Esophagus muscularis mucosa (tissue), 4 donors: Measurements from ENCODE around the gene ITGAL. TPM values are rescaled to one million over a fixed set of nuclear protein-coding genes. Genes with fewer than 3 reads are reported as not detected.
"Not testable (repeated sequence)": the region's sequence is repeated elsewhere in the genome, so short reads cannot be mapped to it uniquely, and the experiment has no call there.

ENCODE experiments used
- DNase-seq: peaks from one replicate; pipeline ENCODE4 v3.0.0-alpha.2; 2017; ENCODE audit errors: extremely low spot score
- H3K27ac ChIP-seq, 4 donors: fragments of 200-600 bp; sonication (generic); replicated peaks in 1 of 4; 1 replicate in 3 of 4; 2 replicates in 1 of 4; pipeline ENCODE4 v1.5.1; 2016 to 2019; ENCODE audit warnings: mild to moderate bottlenecking in 1 of 4
- H3K27me3 ChIP-seq, 4 donors: fragments of 200-600 bp; sonication (generic); one replicate each; pipeline versions ENCODE4 v1.5.1 to v1.6.0; 2016 to 2019
- H3K36me3 ChIP-seq, 4 donors: fragments of 200-600 bp; sonication (generic); one replicate each; pipeline ENCODE4 v1.5.1; 2016 to 2019
- H3K4me1 ChIP-seq, 4 donors: fragments of 200-600 bp; sonication (generic); one replicate each; pipeline ENCODE4 v1.5.1; 2016 to 2019
- H3K4me3 ChIP-seq, 4 donors: fragments of 200-600 bp; sonication (generic); 1 replicate in 2 of 4; 2 replicates in 2 of 4; pipeline ENCODE4 v1.5.1; 2016 to 2019; ENCODE audit warnings: mild to moderate bottlenecking in 4 of 4, moderate library complexity in 1 of 4
- H3K9me3 ChIP-seq, 4 donors: fragments of 200-600 bp; sonication (generic); 1 replicate in 3 of 4; 2 replicates in 1 of 4; pipeline ENCODE4 v1.5.1; 2016 to 2019
- EP300 ChIP-seq: sonication (generic); formaldehyde crosslinking; IDR thresholded peaks from one replicate; pipeline ENCODE4 v1.6.1; 2017; ENCODE audit warnings: antibody characterized with exemption
- POLR2A ChIP-seq: fragments of 450-650 bp; IDR thresholded peaks from one replicate; pipeline ENCODE4 v1.6.1; 2017; ENCODE audit warnings: antibody characterized with exemption, moderate library complexity, mild to moderate bottlenecking, low read depth
- POLR2AphosphoS5 ChIP-seq, 2 donors: sonication (generic); formaldehyde crosslinking; IDR thresholded peaks; one replicate each; pipeline ENCODE4 v1.6.1; 2017; ENCODE audit warnings: antibody characterized with exemption in 2 of 2
- WGBS: methylation state at CpG from one replicate; pipeline ENCODE4 v1.1.5; 2018; 5-methylcytosine and 5-hydroxymethylcytosine counted together
- intact Hi-C: fragments of 100-400 bp; cut with DNase I; formaldehyde crosslinking; loops from one replicate; pipeline ENCODE4 v1.15.1; 2023
- total RNA-seq, 4 donors: library from RNA; depleted of rRNA; stranded (reverse); fragments of >200 nt; gene quantifications; one replicate each; pipeline versions ENCODE4 v1.1.0 to v1.2.1, GENCODE V29; 2016
- TF ChIP-seq, protein P1 (sequence below), 3 experiments: fragments of 200-600 bp in 2 of 3; fragments of 450-650 bp in 1 of 3; sonication (generic) in 2 of 3; IDR thresholded peaks; one replicate each; pipeline ENCODE4 v1.5.1; 2017 to 2019; ENCODE audit warnings: antibody characterized with exemption in 3 of 3, mild to moderate bottlenecking in 2 of 3, moderate library complexity in 1 of 3

The ITGAL gene
- total RNA-seq, 4 donors from 2014 or later: 1.5 to 2.7 (median 2.5) TPM

DNA sequence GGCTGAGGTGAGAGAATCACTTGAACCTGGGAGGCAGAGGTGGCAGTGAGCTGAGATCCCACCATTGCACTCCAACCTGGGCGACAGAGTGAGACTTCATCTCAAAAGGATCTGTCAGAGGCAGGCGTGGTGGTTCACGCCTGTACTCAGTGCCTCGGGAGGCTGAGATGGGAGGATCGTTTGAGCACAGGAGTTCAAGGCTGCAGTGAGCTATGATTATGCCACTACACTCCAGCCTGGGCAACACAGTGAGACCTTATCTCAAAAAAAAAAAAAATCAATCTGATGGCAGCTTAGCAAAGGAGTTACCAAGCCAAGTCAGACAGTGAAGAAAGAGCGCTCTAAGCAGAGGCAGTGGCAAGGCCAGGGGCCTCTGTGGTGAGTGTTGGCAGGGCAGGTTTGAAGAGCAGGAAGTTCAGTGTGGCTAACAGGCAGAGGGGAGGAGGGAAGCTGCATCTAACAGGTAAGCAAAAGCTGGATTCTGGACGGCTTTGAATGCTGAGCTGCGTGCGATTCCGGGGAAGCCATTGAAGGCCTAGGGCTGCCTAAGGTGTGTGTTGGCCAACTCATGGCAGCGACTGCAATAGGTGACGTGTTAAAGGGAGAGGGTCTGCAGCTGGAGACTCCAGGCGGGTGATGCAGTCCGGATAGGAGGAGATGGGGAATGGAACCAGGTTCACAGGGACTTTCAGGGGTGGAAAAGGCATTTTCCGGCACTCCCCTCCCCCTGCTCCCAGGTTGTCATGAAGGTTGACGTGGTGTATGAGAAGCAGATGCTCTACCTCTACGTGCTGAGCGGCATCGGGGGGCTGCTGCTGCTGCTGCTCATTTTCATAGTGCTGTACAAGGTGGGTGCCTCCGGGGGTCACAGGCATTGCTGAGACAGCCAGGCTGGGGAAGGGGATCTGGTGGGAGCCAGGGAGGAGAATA lies 46.8 kb downstream of the ITGAL start:
- WGBS: 83% methylated on average over 20 of the region's 20 CpGs
- no peak for TF ChIP-seq POLR2AphosphoS5 (IDR thresholded peaks at IDR 0.05)
- no peak for TF ChIP-seq POLR2A
- TF ChIP-seq EP300: no peak
- TF ChIP-seq, protein P1, sequence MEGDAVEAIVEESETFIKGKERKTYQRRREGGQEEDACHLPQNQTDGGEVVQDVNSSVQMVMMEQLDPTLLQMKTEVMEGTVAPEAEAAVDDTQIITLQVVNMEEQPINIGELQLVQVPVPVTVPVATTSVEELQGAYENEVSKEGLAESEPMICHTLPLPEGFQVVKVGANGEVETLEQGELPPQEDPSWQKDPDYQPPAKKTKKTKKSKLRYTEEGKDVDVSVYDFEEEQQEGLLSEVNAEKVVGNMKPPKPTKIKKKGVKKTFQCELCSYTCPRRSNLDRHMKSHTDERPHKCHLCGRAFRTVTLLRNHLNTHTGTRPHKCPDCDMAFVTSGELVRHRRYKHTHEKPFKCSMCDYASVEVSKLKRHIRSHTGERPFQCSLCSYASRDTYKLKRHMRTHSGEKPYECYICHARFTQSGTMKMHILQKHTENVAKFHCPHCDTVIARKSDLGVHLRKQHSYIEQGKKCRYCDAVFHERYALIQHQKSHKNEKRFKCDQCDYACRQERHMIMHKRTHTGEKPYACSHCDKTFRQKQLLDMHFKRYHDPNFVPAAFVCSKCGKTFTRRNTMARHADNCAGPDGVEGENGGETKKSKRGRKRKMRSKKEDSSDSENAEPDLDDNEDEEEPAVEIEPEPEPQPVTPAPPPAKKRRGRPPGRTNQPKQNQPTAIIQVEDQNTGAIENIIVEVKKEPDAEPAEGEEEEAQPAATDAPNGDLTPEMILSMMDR (IDR thresholded peaks at IDR 0.05): no peak
- Histone ChIP-seq H3K4me1 (peaks cover 3 to 8% (median 6%) of the 10 kb centered on the region in 4 donors), H3K9me3 (no peaks in the 10 kb centered on the region), H3K4me3 (no peak overlapping the region), H3K27ac (no peak overlapping the region), H3K27me3 (no peaks in the 10 kb centered on the region), H3K36me3 (peaks cover 0 to 3% (median 2%) of the 10 kb centered on the region in 4 donors)
- intact Hi-C loops: loop anchor here (5.0 kb wide), 1 partner anchor 87 kb away; the partner anchor contains the start of gene DCTPP1
- no peak for DNase-seq

DNA sequence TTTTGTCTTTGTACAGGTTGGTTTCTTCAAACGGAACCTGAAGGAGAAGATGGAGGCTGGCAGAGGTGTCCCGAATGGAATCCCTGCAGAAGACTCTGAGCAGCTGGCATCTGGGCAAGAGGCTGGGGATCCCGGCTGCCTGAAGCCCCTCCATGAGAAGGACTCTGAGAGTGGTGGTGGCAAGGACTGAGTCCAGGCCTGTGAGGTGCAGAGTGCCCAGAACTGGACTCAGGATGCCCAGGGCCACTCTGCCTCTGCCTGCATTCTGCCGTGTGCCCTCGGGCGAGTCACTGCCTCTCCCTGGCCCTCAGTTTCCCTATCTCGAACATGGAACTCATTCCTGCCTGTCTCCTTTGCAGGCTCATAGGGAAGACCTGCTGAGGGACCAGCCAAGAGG lies 48.9 kb downstream of the ITGAL start:
- Histone ChIP-seq H3K9me3 (no peaks in the 10 kb centered on the region), H3K4me3 (no peak overlapping the region), H3K27ac (no peak overlapping the region), H3K36me3 (peaks cover 3 to 11% (median 9%) of the 10 kb centered on the region in 4 donors), H3K27me3 (no peaks in the 10 kb centered on the region), H3K4me1 (peaks cover 6 to 25% (median 18%) of the 10 kb centered on the region in 4 donors)
- WGBS: 87% methylated on average over 4 of the region's 7 CpGs
- intact Hi-C loops: loop anchor here (5.0 kb wide), 1 partner anchor 89 kb away; the partner anchor contains the start of gene DCTPP1
- no peak for DNase-seq
- no peak for TF ChIP-seq POLR2AphosphoS5 (IDR thresholded peaks at IDR 0.05)
- TF ChIP-seq POLR2A: no peak
- TF ChIP-seq, protein P1 (IDR thresholded peaks at IDR 0.05): no peak
- no peak for TF ChIP-seq EP300

DNA sequence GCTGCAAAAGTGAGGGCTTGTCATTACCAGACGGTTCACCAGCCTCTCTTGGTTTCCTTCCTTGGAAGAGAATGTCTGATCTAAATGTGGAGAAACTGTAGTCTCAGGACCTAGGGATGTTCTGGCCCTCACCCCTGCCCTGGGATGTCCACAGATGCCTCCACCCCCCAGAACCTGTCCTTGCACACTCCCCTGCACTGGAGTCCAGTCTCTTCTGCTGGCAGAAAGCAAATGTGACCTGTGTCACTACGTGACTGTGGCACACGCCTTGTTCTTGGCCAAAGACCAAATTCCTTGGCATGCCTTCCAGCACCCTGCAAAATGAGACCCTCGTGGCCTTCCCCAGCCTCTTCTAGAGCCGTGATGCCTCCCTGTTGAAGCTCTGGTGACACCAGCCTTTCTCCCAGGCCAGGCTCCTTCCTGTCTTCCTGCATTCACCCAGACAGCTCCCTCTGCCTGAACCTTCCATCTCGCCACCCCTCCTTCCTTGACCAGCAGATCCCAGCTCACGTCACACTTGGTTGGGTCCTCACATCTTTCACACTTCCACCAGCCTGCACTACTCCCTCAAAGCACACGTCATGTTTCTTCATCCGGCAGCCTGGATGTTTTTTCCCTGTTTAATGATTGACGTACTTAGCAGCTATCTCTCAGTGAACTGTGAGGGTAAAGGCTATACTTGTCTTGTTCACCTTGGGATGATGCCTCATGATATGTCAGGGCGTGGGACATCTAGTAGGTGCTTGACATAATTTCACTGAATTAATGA lies 49.5 kb downstream of the ITGAL start:
- peaks cover 6 to 25% (median 18%) of the 10 kb centered on the region in 4 donors for H3K4me1 ChIP-seq
- H3K27ac ChIP-seq: no peak overlapping the region
- no peak for DNase-seq
- TF ChIP-seq POLR2A (no peak), EP300 (no peak), POLR2AphosphoS5 (IDR thresholded peaks at IDR 0.05) (no peak)
- TF ChIP-seq, protein P1 (IDR thresholded peaks at IDR 0.05): no peak
- intact Hi-C loops: loop anchor here (5.0 kb wide), 1 partner anchor 90 kb away; the partner anchor contains the start of gene DCTPP1
- H3K27me3 ChIP-seq: no peaks in the 10 kb centered on the region
- H3K9me3 ChIP-seq: no peaks in the 10 kb centered on the region
- no peak overlapping the region for H3K4me3 ChIP-seq
- H3K36me3 ChIP-seq: peaks cover 3 to 11% (median 9%) of the 10 kb centered on the region in 4 donors
- 65% methylated on average over 11 of the region's 11 CpGs for WGBS

DNA sequence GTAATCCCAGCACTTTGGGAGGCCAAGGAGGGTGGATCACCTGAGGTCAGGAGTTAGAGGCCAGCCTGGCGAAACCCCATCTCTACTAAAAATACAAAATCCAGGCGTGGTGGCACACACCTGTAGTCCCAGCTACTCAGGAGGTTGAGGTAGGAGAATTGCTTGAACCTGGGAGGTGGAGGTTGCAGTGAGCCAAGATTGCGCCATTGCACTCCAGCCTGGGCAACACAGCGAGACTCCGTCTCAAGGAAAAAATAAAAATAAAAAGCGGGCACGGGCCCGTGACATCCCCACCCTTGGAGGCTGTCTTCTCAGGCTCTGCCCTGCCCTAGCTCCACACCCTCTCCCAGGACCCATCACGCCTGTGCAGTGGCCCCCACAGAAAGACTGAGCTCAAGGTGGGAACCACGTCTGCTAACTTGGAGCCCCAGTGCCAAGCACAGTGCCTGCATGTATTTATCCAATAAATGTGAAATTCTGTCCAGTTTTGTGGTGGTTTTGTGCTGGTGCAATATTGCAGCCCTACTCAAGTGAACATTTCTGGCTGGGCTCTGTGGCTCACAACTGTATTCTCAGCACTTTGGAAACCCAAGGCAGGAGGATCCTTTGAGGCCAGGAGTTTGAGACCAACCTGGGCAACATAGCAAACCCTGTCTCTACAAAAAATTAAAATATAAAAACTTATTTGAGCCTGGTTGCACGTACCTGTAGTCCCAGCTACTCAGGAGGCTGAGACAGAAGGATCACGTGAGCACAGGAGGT lies 50.3 kb downstream of the ITGAL start:
- 88% methylated on average over 12 of the region's 12 CpGs for WGBS
- not testable (repeated sequence) for H3K9me3 ChIP-seq, H3K4me3 ChIP-seq, H3K27me3 ChIP-seq, DNase-seq, H3K27ac ChIP-seq
- intact Hi-C loops: loop anchor here (5.0 kb wide), 1 partner anchor 91 kb away; the partner anchor contains the start of gene DCTPP1
- Histone ChIP-seq H3K36me3 (peaks cover 3 to 11% (median 9%) of the 10 kb centered on the region in 4 donors), H3K4me1 (peaks cover 11 to 31% (median 23%) of the 10 kb centered on the region in 4 donors)
